HepG2 (cell line): ENCODE measurements around the gene SSMEM1. TPM values are rescaled to one million over a fixed set of nuclear protein-coding genes. Genes with fewer than 3 reads are reported as not detected.
"Not testable (repeated sequence)": the region's sequence is repeated elsewhere in the genome, so short reads cannot be mapped to it uniquely, and the experiment has no call there.

ENCODE experiments used
- ATAC-seq: fragments of 200-7000 bp; cut with Tn5 transposase; 3 replicates; pipeline ENCODE4 v1.9.1; 2020; ENCODE audit warnings: mild to moderate bottlenecking, moderate library complexity
- BruUV-seq: library from RNA; stranded (reverse); fragments of 400-500 nt; replicated peaks from 2 replicates; lab custom pipeline; 2021; lab: Mats Ljungman, UMichigan
- CTCF ChIA-PET: fragments of 300-600 bp; formaldehyde crosslinking; extraction: SDS; loops from one replicate; lab custom pipeline; 2021; ENCODE audit warnings: low total read pairs, inconsistent platforms, low intra/inter-chr PET ratio; lab: Yijun Ruan, JAX
- POLR2A ChIA-PET: fragments of 350-600 bp; sonication (Branson Sonifier 250); formaldehyde crosslinking; loops from one replicate; lab custom pipeline; 2020; ENCODE audit warnings: antibody characterized with exemption, inconsistent platforms; lab: Yijun Ruan, JAX
- DNase-seq: peaks from one replicate; pipeline ENCODE4 v3.0.0-alpha.2; 2015; ENCODE audit warnings: low spot score
- FAIRE-seq: peaks from 3 replicates; lab custom pipeline; 2011; peaks lifted over from hg19 to GRCh38; lab: Jason Lieb, UNC
- H2AFZ ChIP-seq: one replicate; pipeline ENCODE4 v1.6.1; 2011; ENCODE audit warnings: low read length, inconsistent platforms
- H3K27ac ChIP-seq: fragments of 300-600 bp; 3 replicates; pipeline ENCODE4 v1.8.0; 2011; ENCODE audit warnings: mixed run types, mild to moderate bottlenecking, mixed read lengths, low read length, inconsistent platforms; ENCODE audit not compliant: insufficient read depth; ENCODE audit errors: extremely low read length
- H3K27me3 ChIP-seq, 2 experiments: fragments of 200-600 bp in 1 of 2; 2 replicates in 1 of 2; 3 replicates in 1 of 2; pipeline versions ENCODE4 v1.6.0 to v1.8.0; 2011; ENCODE audit warnings: low read length in 2 of 2, mild to moderate bottlenecking in 2 of 2, moderate library complexity in 2 of 2, inconsistent platforms in 1 of 2; ENCODE audit not compliant: insufficient read depth in 2 of 2, control insufficient read depth in 1 of 2
- H3K36me3 ChIP-seq, 2 experiments: fragments of 200-600 bp in 1 of 2; replicated peaks in 1 of 2; 2 replicates in 1 of 2; 3 replicates in 1 of 2; pipeline versions ENCODE4 v1.5.1 to v1.8.0; 2011; ENCODE audit warnings: low read length in 2 of 2, inconsistent platforms in 1 of 2; ENCODE audit not compliant: insufficient read depth in 2 of 2, control insufficient read depth in 1 of 2
- H3K4me1 ChIP-seq: 2 replicates; pipeline ENCODE4 v1.5.1; 2012; ENCODE audit warnings: low read length, inconsistent platforms; ENCODE audit not compliant: insufficient read depth
- H3K4me2 ChIP-seq: 2 replicates; pipeline ENCODE4 v1.6.0; 2011; ENCODE audit warnings: low read depth, low read length, inconsistent platforms
- H3K4me3 ChIP-seq, 3 experiments: fragments of 200-600 bp in 1 of 3; sonication (generic), shearing (Covaris generic) in 1 of 3; replicated peaks in 1 of 3; 2 replicates each; pipeline ENCODE4 v1.5.1; 2011 to 2016; ENCODE audit warnings: low read length in 3 of 3, inconsistent platforms in 2 of 3, low read depth in 2 of 3, mild to moderate bottlenecking in 2 of 3, control low read depth in 1 of 3, mixed read lengths in 1 of 3; ENCODE audit not compliant: insufficient read depth in 1 of 3
- H3K79me2 ChIP-seq: one replicate; pipeline ENCODE4 v1.6.1; 2011; ENCODE audit warnings: low read length, inconsistent platforms; ENCODE audit not compliant: insufficient read depth
- H3K9ac ChIP-seq: 2 replicates; pipeline ENCODE4 v1.6.0; 2011; ENCODE audit warnings: mild to moderate bottlenecking, low read depth, low read length, inconsistent platforms; ENCODE audit not compliant: insufficient read depth
- H3K9me3 ChIP-seq: 2 replicates; pipeline ENCODE4 v1.5.1; 2012; ENCODE audit warnings: mild to moderate bottlenecking, low read length
- H4K20me1 ChIP-seq: 2 replicates; pipeline ENCODE4 v1.6.0; 2011; ENCODE audit warnings: inconsistent platforms, mild to moderate bottlenecking, low read length, moderate library complexity; ENCODE audit not compliant: insufficient read depth
- ATM ChIP-seq: fragments of 450-650 bp; IDR thresholded peaks from 2 replicates; pipeline ENCODE4 v1.7.1; 2017; ENCODE audit warnings: mild to moderate bottlenecking, borderline replicate concordance
- HES4 ChIP-seq: sonication (generic); formaldehyde crosslinking; IDR thresholded peaks from 2 replicates; pipeline ENCODE4 v1.9.0; 2021; ENCODE audit warnings: mild to moderate bottlenecking, missing genetic modification reagents, borderline replicate concordance
- KAT2B ChIP-seq: fragments of 150-350 bp; IDR thresholded peaks from 2 replicates; pipeline ENCODE4 v1.6.1; 2014; ENCODE audit warnings: low read depth, low read length, borderline replicate concordance
- MIXL1 ChIP-seq: IDR thresholded peaks from 2 replicates; pipeline ENCODE4 v1.6.1; 2016
- SP140L ChIP-seq: sonication (generic); formaldehyde crosslinking; IDR thresholded peaks from 2 replicates; pipeline ENCODE4 v1.4.0; 2020; ENCODE audit warnings: missing genetic modification reagents, borderline replicate concordance
- STAT5B ChIP-seq: sonication (generic); formaldehyde crosslinking; IDR thresholded peaks from 2 replicates; pipeline ENCODE4 v1.4.0; 2020; ENCODE audit warnings: missing genetic modification reagents
- ZKSCAN5 ChIP-seq: sonication (generic); formaldehyde crosslinking; IDR thresholded peaks from 2 replicates; pipeline ENCODE4 v1.5.1; 2020; ENCODE audit warnings: mild to moderate bottlenecking, missing genetic modification reagents
- ZNF546 ChIP-seq: sonication (generic); formaldehyde crosslinking; conservative IDR thresholded peaks from 2 replicates; pipeline ENCODE4 v1.8.1; 2023; ENCODE audit warnings: mild to moderate bottlenecking, missing genetic modification reagents
- WGBS: methylation state at CpG from one replicate; pipeline ENCODE4 v1.1.6; 2017; ENCODE audit warnings: low lambda C conversion rate; 5-methylcytosine and 5-hydroxymethylcytosine counted together
- in situ Hi-C: cut with HindIII; loops from 2 replicates; pipeline ENCODE4 v1.10.0; 2017; ENCODE audit warnings: low pct_unique_long_range_greater_than_20kb; ENCODE audit not compliant: extremely low pct_ligation_motif_present
- intact Hi-C: fragments of 100-400 bp; cut with micrococcal nuclease; formaldehyde crosslinking; loops from one replicate; pipeline ENCODE4 v1.10.0; 2022; ENCODE audit not compliant: unreplicated experiment
- polyA plus RNA-seq, 8 experiments: library from polyadenylated mRNA; depleted of rRNA in 3 of 8; stranded (reverse) in 7 of 8; unstranded in 1 of 8; fragments of >200 nt; fragmentation: Illumina TruSeq in 4 of 8; extraction: Trizol in 4 of 8; gene quantifications; 2 replicates each; pipeline versions ENCODE4 v1.2.1 to v1.2.3, GENCODE V29; 2011 to 2016; ENCODE audit warnings: low read depth in 4 of 8, missing spikeins in 1 of 8, mixed read lengths in 1 of 8; ENCODE audit not compliant: insufficient read depth in 1 of 8
- total RNA-seq, 5 experiments: library from RNA; depleted of rRNA; stranded (reverse); fragments of >200 nt; fragmentation: Illumina TruSeq; extraction: Trizol; gene quantifications; 2 replicates each; pipeline ENCODE4 v1.2.3, GENCODE V29; 2016; ENCODE audit warnings: low read depth in 1 of 5
- TF ChIP-seq, protein P1 (sequence below): sonication (generic); formaldehyde crosslinking; IDR thresholded peaks from 2 replicates; pipeline ENCODE4 v1.4.0; 2020; ENCODE audit warnings: missing genetic modification reagents
- TF ChIP-seq, protein P2 (sequence below): IDR thresholded peaks from 2 replicates; pipeline ENCODE4 v1.6.1; 2016; ENCODE audit warnings: missing genetic modification reagents, missing compliant biosample characterization

SSMEM1 gene
- total and polyA plus RNA-seq, 2 of the 13 experiments (the other 11 are each of a cell fraction or from before 2014, with no cell fraction given), result not detected

DNA sequence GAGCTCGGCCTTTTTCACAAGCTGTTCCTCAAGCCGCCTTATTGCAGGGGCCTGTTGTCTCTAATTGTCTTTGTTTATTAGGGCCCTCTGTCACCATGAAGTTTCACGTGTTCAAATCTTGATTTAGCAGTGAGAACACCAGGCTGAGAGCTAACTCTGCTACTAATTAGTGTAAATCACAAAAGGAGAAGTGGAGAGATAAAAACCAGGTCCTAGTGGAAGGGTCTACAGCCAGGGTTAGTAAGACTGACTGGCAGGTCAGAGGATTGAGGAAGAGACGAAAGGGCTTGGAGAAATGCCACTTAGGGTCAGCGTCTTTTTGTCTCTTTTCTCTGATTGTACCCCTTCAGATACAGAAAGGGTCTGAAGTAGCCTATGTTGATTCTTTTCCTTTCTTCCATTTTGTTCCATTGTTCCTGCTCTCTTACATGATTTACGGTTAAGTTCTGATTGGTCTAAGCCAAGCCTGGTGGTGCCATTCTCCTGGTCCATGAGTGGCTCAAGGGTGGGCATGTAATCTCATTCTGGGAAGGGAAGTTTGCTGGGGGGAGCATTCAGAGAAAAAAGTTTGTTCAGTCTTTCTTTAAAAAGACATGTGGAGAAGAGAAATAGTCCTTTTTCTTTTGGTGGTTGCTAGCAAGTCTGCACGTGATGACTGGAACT, 21.3 kb downstream of the SSMEM1 start:
- no peak overlapping the region for H3K27ac ChIP-seq
- TF ChIP-seq SP140L (CRISPR knock-in tag) (no peak), ATM (no peak), ZKSCAN5 (CRISPR knock-in tag) (no peak), MIXL1 (no peak), STAT5B (CRISPR knock-in tag) (no peak), HES4 (CRISPR knock-in tag) (no peak), KAT2B (no peak), ZNF546 (CRISPR knock-in tag) (no peak)
- TF ChIP-seq, protein P1, sequence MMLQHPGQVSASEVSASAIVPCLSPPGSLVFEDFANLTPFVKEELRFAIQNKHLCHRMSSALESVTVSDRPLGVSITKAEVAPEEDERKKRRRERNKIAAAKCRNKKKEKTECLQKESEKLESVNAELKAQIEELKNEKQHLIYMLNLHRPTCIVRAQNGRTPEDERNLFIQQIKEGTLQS (CRISPR knock-in tag), result no peak
- TF ChIP-seq, protein P2, sequence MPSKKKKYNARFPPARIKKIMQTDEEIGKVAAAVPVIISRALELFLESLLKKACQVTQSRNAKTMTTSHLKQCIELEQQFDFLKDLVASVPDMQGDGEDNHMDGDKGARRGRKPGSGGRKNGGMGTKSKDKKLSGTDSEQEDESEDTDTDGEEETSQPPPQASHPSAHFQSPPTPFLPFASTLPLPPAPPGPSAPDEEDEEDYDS (CRISPR knock-in tag), result no peak
- TF ChIP-seq, all 625 proteins: peak for 0
- H3K9ac ChIP-seq, result no peak overlapping the region
- H2AFZ ChIP-seq, result no peak overlapping the region
- H3K36me3 ChIP-seq, result no peaks in the 10 kb centered on the region
- peaks cover 54% of the 10 kb centered on the region for H3K4me1 ChIP-seq
- in situ Hi-C loops (no loop called here), intact Hi-C loops (no loop called here)
- FAIRE-seq, result no peak
- no peak overlapping the region for H3K4me2 ChIP-seq
- WGBS, result 76% methylated on average over 7 of the region's 7 CpGs
- POLR2A ChIA-PET, result no interaction called here
- ATAC-seq, result no peak
- 0 out of 2 replicates have a peak, but pooled peaks cover 10% of the 10 kb centered on the region for H3K9me3 ChIP-seq
- no peaks in the 10 kb centered on the region for H3K27me3 ChIP-seq
- no peak overlapping the region for H3K4me3 ChIP-seq
- BruUV-seq, result no TSS peak
- CTCF ChIA-PET, result no interaction called here
- DNase-seq, result no peak
- no peaks in the 10 kb centered on the region for H4K20me1 ChIP-seq
- H3K79me2 ChIP-seq, result no peaks in the 10 kb centered on the region

DNA sequence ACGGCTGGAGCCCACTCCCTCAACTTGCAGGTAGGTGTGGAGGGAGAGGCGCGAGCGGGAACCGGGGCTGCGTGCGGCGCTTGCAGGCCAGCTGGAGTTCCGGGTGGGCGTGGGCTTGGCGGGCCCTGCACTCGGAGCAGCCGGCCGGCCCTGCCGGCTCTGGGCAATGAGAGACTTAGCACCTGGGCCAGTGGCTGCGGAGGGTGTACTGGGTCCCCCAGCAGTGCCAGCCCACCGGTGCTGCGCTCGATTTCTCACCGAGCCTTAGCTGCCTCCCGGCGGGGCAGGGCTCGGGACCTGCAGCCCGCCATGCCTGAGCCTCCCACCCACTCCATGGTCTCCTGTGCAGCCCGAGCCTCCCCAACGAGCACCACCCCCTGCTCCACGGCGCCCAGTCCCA, 22.3 kb downstream of the SSMEM1 start:
- FAIRE-seq, in situ Hi-C loops, POLR2A ChIA-PET: not testable (repeated sequence)

More for the DNA sequence above, 22.3 kb downstream of the SSMEM1 start:
- H3K79me2 ChIP-seq, CTCF ChIA-PET, H3K4me2 ChIP-seq, H2AFZ ChIP-seq, H3K36me3 ChIP-seq, intact Hi-C loops, H3K4me3 ChIP-seq, ATAC-seq, H3K27ac ChIP-seq, BruUV-seq, DNase-seq, H3K9ac ChIP-seq, H4K20me1 ChIP-seq, H3K27me3 ChIP-seq: not testable (repeated sequence)
- Histone ChIP-seq H3K9me3 (0 out of 2 replicates have a peak, but pooled peaks cover 10% of the 10 kb centered on the region), H3K4me1 (peaks cover 64% of the 10 kb centered on the region)
- WGBS, result 85% methylated on average over 8 of the region's 28 CpGs
